Erythroblast (primary cell): Measurements from ENCODE around the gene PGLYRP3.

ENCODE experiments used
- GATA1 ChIP-seq: IDR thresholded peaks from 2 replicates; pipeline ENCODE4 v1.6.1; 2011; ENCODE audit warnings: low read depth, mild to moderate bottlenecking, control low read depth, low read length, moderate library complexity
- POLR2A ChIP-seq: IDR thresholded peaks from 2 replicates; pipeline ENCODE4 v1.6.1; 2011; ENCODE audit warnings: mild to moderate bottlenecking, low read length

- no peak for TF ChIP-seq POLR2A
- TF ChIP-seq GATA1: no peak
Observed at GRCh38 chr1:153292740-153293479, 19.8 kb downstream of the PGLYRP3 start.
